ENCODE measurements around the gene LMOD3.
A peak's percentile ranks its signal among the peaks of the same experiment; 100 is the strongest.

Gene LMOD3

GRCh38 chr3:69094467-69095205 is 27.8 kb downstream of the LMOD3 start:
- Histone ChIP-seq H3K23ac (ENCODE audit: low read depth, low read length, poor library complexity) (no peak overlapping the region), H2BK120ac (ENCODE audit: low read depth, low read length) (no peak overlapping the region), H3K4me1 (ENCODE audit: control insufficient read depth in 2 of 2, insufficient read depth in 1 of 2, low read depth in 1 of 2, low read length in 2 of 2) (peaks cover 5 to 11% of the 10 kb centered on the region in 2 donors), H3K4me2 (ENCODE audit: insufficient read depth, low read length, poor library complexity, severe bottlenecking) (no peak overlapping the region), H4K91ac (ENCODE audit: low read depth, low read length, poor library complexity) (no peak overlapping the region), H3K4me3 (ENCODE audit: low read length in 2 of 2) (no peak overlapping the region), H2BK15ac (ENCODE audit: low read length) (no peak overlapping the region), H3K27ac (replicated peaks; ENCODE audit: low read length) (no peak overlapping the region), H3K27me3 (ENCODE audit: control insufficient read depth in 3 of 3, insufficient read depth in 3 of 3, low read depth in 1 of 3, low read length in 3 of 3) (no peaks in the 10 kb centered on the region), H2BK12ac (ENCODE audit: low read length) (no peak overlapping the region), H2AK5ac (ENCODE audit: low read depth, low read length) (no peak overlapping the region), H3K18ac (ENCODE audit: low read length) (no peak overlapping the region), H2BK5ac (ENCODE audit: low read length) (no peak overlapping the region), H3K79me1 (ENCODE audit: low read depth, low read length) (no peaks in the 10 kb centered on the region), H3K9me3 (replicated peaks in 1 of 2; ENCODE audit: control insufficient read depth in 2 of 2, insufficient read depth in 1 of 2, low read depth in 1 of 2, low read length in 2 of 2) (no peaks in the 10 kb centered on the region), H3K9ac (ENCODE audit: low read depth, low read length, poor library complexity) (no peak overlapping the region), H3K4ac (ENCODE audit: low read length) (no peak overlapping the region), H2AFZ (ENCODE audit: low read length) (no peak overlapping the region), H3K14ac (ENCODE audit: low read length) (no peak overlapping the region), H3K36me3 (replicated peaks in 1 of 2; ENCODE audit: control insufficient read depth in 2 of 2, insufficient read depth in 2 of 2, low read length in 2 of 2) (peaks cover 0 to 6% of the 10 kb centered on the region in 2 donors), H4K8ac (ENCODE audit: low read depth, low read length) (no peak overlapping the region)
- WGBS, 2 donors (ENCODE audit: extremely low coverage in 2 of 2, insufficient read length in 2 of 2, insufficient replicate concordance in 1 of 2) = no CpG with 5 or more reads among the region's 8 CpGs
- no peak for DNase-seq (ENCODE audit: low spot score)

- H3K27ac ChIP-seq (replicated peaks; ENCODE audit: low read length) = peak overlapping the region; percentile 59
- H3K23ac ChIP-seq (ENCODE audit: low read depth, low read length, poor library complexity) = no peak overlapping the region
- H3K18ac ChIP-seq (ENCODE audit: low read length) = no peak overlapping the region
- no peak overlapping the region for H2AK5ac ChIP-seq (ENCODE audit: low read depth, low read length)
- H2BK15ac ChIP-seq (ENCODE audit: low read length) = no peak overlapping the region
- H4K91ac ChIP-seq (ENCODE audit: low read depth, low read length, poor library complexity) = no peak overlapping the region
- peak overlapping the region; percentile 49 for H2AFZ ChIP-seq (ENCODE audit: low read length)
- no peak overlapping the region for H2BK120ac ChIP-seq (ENCODE audit: low read depth, low read length)
- H3K4me3 ChIP-seq (ENCODE audit: low read length in 2 of 2) = no peak overlapping the region
- H2BK12ac ChIP-seq (ENCODE audit: low read length) = no peak overlapping the region
- H3K36me3 ChIP-seq (replicated peaks in 1 of 2; ENCODE audit: control insufficient read depth in 2 of 2, insufficient read depth in 2 of 2, low read length in 2 of 2) = peaks cover 0 to 8% of the 10 kb centered on the region in 2 donors
- no peak for DNase-seq (ENCODE audit: low spot score)
- H4K8ac ChIP-seq (ENCODE audit: low read depth, low read length) = no peak overlapping the region
- H3K4me1 ChIP-seq (ENCODE audit: control insufficient read depth in 2 of 2, insufficient read depth in 1 of 2, low read depth in 1 of 2, low read length in 2 of 2) = peaks cover 7 to 11% of the 10 kb centered on the region in 2 donors
- H3K4me2 ChIP-seq (ENCODE audit: insufficient read depth, low read length, poor library complexity, severe bottlenecking) = peak overlapping the region; percentile 2
- no peak overlapping the region for H3K9ac ChIP-seq (ENCODE audit: low read depth, low read length, poor library complexity)
- no peaks in the 10 kb centered on the region for H3K27me3 ChIP-seq (ENCODE audit: control insufficient read depth in 3 of 3, insufficient read depth in 3 of 3, low read depth in 1 of 3, low read length in 3 of 3)
- H3K9me3 ChIP-seq (replicated peaks in 1 of 2; ENCODE audit: control insufficient read depth in 2 of 2, insufficient read depth in 1 of 2, low read depth in 1 of 2, low read length in 2 of 2) = no peaks in the 10 kb centered on the region
- no peak overlapping the region for H3K14ac ChIP-seq (ENCODE audit: low read length)
- no peak overlapping the region for H2BK5ac ChIP-seq (ENCODE audit: low read length)
- no peak overlapping the region for H3K4ac ChIP-seq (ENCODE audit: low read length)
- WGBS, 2 donors (ENCODE audit: extremely low coverage in 2 of 2, insufficient read length in 2 of 2, insufficient replicate concordance in 1 of 2) = no CpG with 5 or more reads among the region's 4 CpGs
- no peaks in the 10 kb centered on the region for H3K79me1 ChIP-seq (ENCODE audit: low read depth, low read length)
Measured at GRCh38 chr3:69092030-69092516, 30.3 kb downstream of the LMOD3 start.

GRCh38 chr3:69091389-69092029 is 30.9 kb downstream of the LMOD3 start:
- no peak overlapping the region for H3K14ac ChIP-seq (ENCODE audit: low read length)
- H3K9ac ChIP-seq (ENCODE audit: low read depth, low read length, poor library complexity) = no peak overlapping the region
- H2BK15ac ChIP-seq (ENCODE audit: low read length) = no peak overlapping the region
- no peak overlapping the region for H2AK5ac ChIP-seq (ENCODE audit: low read depth, low read length)
- H3K4me2 ChIP-seq (ENCODE audit: insufficient read depth, low read length, poor library complexity, severe bottlenecking) = no peak overlapping the region
- WGBS, 2 donors (ENCODE audit: extremely low coverage in 2 of 2, insufficient read length in 2 of 2, insufficient replicate concordance in 1 of 2) = no CpG with 5 or more reads among the region's 5 CpGs
- no peaks in the 10 kb centered on the region for H3K27me3 ChIP-seq (ENCODE audit: control insufficient read depth in 3 of 3, insufficient read depth in 3 of 3, low read depth in 1 of 3, low read length in 3 of 3)
- no peak overlapping the region for H2AFZ ChIP-seq (ENCODE audit: low read length)
- peaks cover 0 to 10% of the 10 kb centered on the region in 2 donors for H3K36me3 ChIP-seq (replicated peaks in 1 of 2; ENCODE audit: control insufficient read depth in 2 of 2, insufficient read depth in 2 of 2, low read length in 2 of 2)
- H2BK12ac ChIP-seq (ENCODE audit: low read length) = no peak overlapping the region
- H4K91ac ChIP-seq (ENCODE audit: low read depth, low read length, poor library complexity) = no peak overlapping the region
- H2BK5ac ChIP-seq (ENCODE audit: low read length) = no peak overlapping the region
- peaks cover 7 to 11% of the 10 kb centered on the region in 2 donors for H3K4me1 ChIP-seq (ENCODE audit: control insufficient read depth in 2 of 2, insufficient read depth in 1 of 2, low read depth in 1 of 2, low read length in 2 of 2)
- peak overlapping the region; percentile 59 for H3K27ac ChIP-seq (replicated peaks; ENCODE audit: low read length)
- no peak overlapping the region for H3K4me3 ChIP-seq (ENCODE audit: low read length in 2 of 2)
- H3K9me3 ChIP-seq (replicated peaks in 1 of 2; ENCODE audit: control insufficient read depth in 2 of 2, insufficient read depth in 1 of 2, low read depth in 1 of 2, low read length in 2 of 2) = no peaks in the 10 kb centered on the region
- no peak overlapping the region for H3K23ac ChIP-seq (ENCODE audit: low read depth, low read length, poor library complexity)
- no peak overlapping the region for H3K18ac ChIP-seq (ENCODE audit: low read length)
- no peak overlapping the region for H4K8ac ChIP-seq (ENCODE audit: low read depth, low read length)
- no peaks in the 10 kb centered on the region for H3K79me1 ChIP-seq (ENCODE audit: low read depth, low read length)
- no peak for DNase-seq (ENCODE audit: low spot score)
- no peak overlapping the region for H2BK120ac ChIP-seq (ENCODE audit: low read depth, low read length)
- H3K4ac ChIP-seq (ENCODE audit: low read length) = no peak overlapping the region

GRCh38 chr3:69090021-69090420 is 32.4 kb downstream of the LMOD3 start:
- Histone ChIP-seq H3K18ac (ENCODE audit: low read length) (no peak overlapping the region), H2BK15ac (ENCODE audit: low read length) (no peak overlapping the region), H3K4me2 (ENCODE audit: insufficient read depth, low read length, poor library complexity, severe bottlenecking) (no peak overlapping the region), H3K4me3 (ENCODE audit: low read length in 2 of 2) (no peak overlapping the region), H3K79me1 (ENCODE audit: low read depth, low read length) (no peaks in the 10 kb centered on the region), H3K9ac (ENCODE audit: low read depth, low read length, poor library complexity) (no peak overlapping the region), H3K4ac (ENCODE audit: low read length) (no peak overlapping the region), H2BK120ac (ENCODE audit: low read depth, low read length) (no peak overlapping the region), H2BK12ac (ENCODE audit: low read length) (no peak overlapping the region), H2AFZ (ENCODE audit: low read length) (no peak overlapping the region), H3K27me3 (ENCODE audit: control insufficient read depth in 3 of 3, insufficient read depth in 3 of 3, low read depth in 1 of 3, low read length in 3 of 3) (no peaks in the 10 kb centered on the region), H3K36me3 (replicated peaks in 1 of 2; ENCODE audit: control insufficient read depth in 2 of 2, insufficient read depth in 2 of 2, low read length in 2 of 2) (peaks cover 0 to 8% of the 10 kb centered on the region in 2 donors), H4K91ac (ENCODE audit: low read depth, low read length, poor library complexity) (no peak overlapping the region), H3K27ac (replicated peaks; ENCODE audit: low read length) (no peak overlapping the region), H4K8ac (ENCODE audit: low read depth, low read length) (no peak overlapping the region), H2AK5ac (ENCODE audit: low read depth, low read length) (no peak overlapping the region), H3K14ac (ENCODE audit: low read length) (no peak overlapping the region), H3K4me1 (ENCODE audit: control insufficient read depth in 2 of 2, insufficient read depth in 1 of 2, low read depth in 1 of 2, low read length in 2 of 2) (peaks cover 16 to 18% of the 10 kb centered on the region in 2 donors), H3K9me3 (replicated peaks in 1 of 2; ENCODE audit: control insufficient read depth in 2 of 2, insufficient read depth in 1 of 2, low read depth in 1 of 2, low read length in 2 of 2) (no peaks in the 10 kb centered on the region), H2BK5ac (ENCODE audit: low read length) (no peak overlapping the region), H3K23ac (ENCODE audit: low read depth, low read length, poor library complexity) (no peak overlapping the region)
- no peak for DNase-seq (ENCODE audit: low spot score)
- no CpG with 5 or more reads among the region's 3 CpGs for WGBS, 2 donors (ENCODE audit: extremely low coverage in 2 of 2, insufficient read length in 2 of 2, insufficient replicate concordance in 1 of 2)
